NT2/D1 (cell line): Measurements from ENCODE around the gene CREB5.

ENCODE experiments used
- SUZ12 ChIP-seq: IDR thresholded peaks from 2 replicates; pipeline ENCODE4 v1.6.1; 2011; ENCODE audit not compliant: insufficient read length, insufficient read depth; ENCODE audit errors: extremely low read depth
- YY1 ChIP-seq: IDR thresholded peaks from 2 replicates; pipeline ENCODE4 v1.6.1; 2011; ENCODE audit not compliant: insufficient read length, insufficient read depth

DNA sequence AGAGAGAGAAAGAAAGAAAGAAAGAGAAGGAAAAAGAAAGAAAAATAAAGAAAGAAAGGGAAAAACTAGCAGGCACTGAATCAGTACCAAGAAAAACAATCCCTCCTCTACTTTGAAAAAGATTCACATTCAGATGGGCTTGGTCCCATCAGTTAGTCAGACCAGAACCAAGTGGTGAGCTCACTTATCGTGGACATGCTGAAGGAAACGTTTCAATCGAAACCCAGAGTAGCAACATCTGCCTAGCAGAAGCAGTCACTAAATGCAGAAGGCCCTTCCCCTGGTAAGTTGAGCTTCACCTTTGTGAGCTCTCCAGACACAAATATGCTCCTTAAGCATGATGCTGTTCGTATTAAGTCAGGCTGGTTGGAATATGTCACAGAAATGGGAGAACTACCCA lies 378.1 kb downstream of the CREB5 start:
- TF ChIP-seq YY1 (no peak), SUZ12 (no peak)
